Measurements from ENCODE around the gene ZNF112. TPM values are rescaled to one million over a fixed set of nuclear protein-coding genes. Genes with fewer than 3 reads are reported as not detected.
A peak's percentile ranks its signal among the peaks of the same experiment; 100 is the strongest.

The ZNF112 gene
- total RNA-seq, 1 experiment from 2014 or later, result 3.3 TPM

GRCh38 chr19:44303976-44304568 lies 52.4 kb downstream of the ZNF112 start:
- no peak overlapping the region for H4K8ac ChIP-seq (replicated peaks; ENCODE audit: insufficient read length, low read depth, low read length)
- Mint-ChIP-seq H3K4me3 (peak overlapping the region; percentile 82 to 89), H3K4me1 (peaks cover 0 to 11% of the 10 kb centered on the region in 2 experiments; a peak in 3 of 4 replicates), H3K27me3 (ENCODE audit: low read depth) (peaks cover 7% of the 10 kb centered on the region), H3K27ac (no peak overlapping the region; a peak in 1 of 7 replicates), H3K36me3 (ENCODE audit: insufficient read depth in 1 of 3, low read depth in 3 of 3) (peaks cover 10 to 16% (median 15%) of the 10 kb centered on the region in 3 experiments; a peak in 6 of 7 replicates), H3K9me3 (peaks cover 18 to 24% of the 10 kb centered on the region in 2 experiments)
- H3K79me1 ChIP-seq (ENCODE audit: insufficient read depth, low read depth, low read length, poor library complexity, severe bottlenecking), result no peaks in the 10 kb centered on the region
- H3K79me2 ChIP-seq (ENCODE audit: insufficient read depth, low read length), result no peaks in the 10 kb centered on the region
- H3K18ac ChIP-seq (ENCODE audit: insufficient read length, low read depth, low read length), result no peak overlapping the region
- H3K14ac ChIP-seq (ENCODE audit: insufficient read depth, low read length), result no peak overlapping the region
- TF ChIP-seq CTCF (conservative IDR thresholded peaks at IDR 0.05), result no peak
- no peak overlapping the region for H2BK20ac ChIP-seq (ENCODE audit: low read depth, low read length, poor library complexity, severe bottlenecking)
- H4K20me1 ChIP-seq (ENCODE audit: control insufficient read depth, insufficient read depth, insufficient read length), result no peaks in the 10 kb centered on the region
- no peaks in the 10 kb centered on the region for H3K4me1 ChIP-seq (ENCODE audit: insufficient read depth, low read length)
- H2BK120ac ChIP-seq (ENCODE audit: low read depth, low read length, poor library complexity, severe bottlenecking), result no peak overlapping the region
- no peak overlapping the region for H2AFZ ChIP-seq (ENCODE audit: low read length)
- H4K91ac ChIP-seq (ENCODE audit: insufficient read length, low read depth, low read length), result no peak overlapping the region
- no peaks in the 10 kb centered on the region for H3K27me3 ChIP-seq (ENCODE audit: insufficient read depth, low read length)
- H3T11ph ChIP-seq (ENCODE audit: low read length), result no peak overlapping the region
- no peak overlapping the region for H3K23ac ChIP-seq (ENCODE audit: insufficient read length, low read depth, low read length)
- H3K23me2 ChIP-seq (ENCODE audit: insufficient read length, low read depth, low read length, poor library complexity, severe bottlenecking), result peaks cover 3% of the 10 kb centered on the region
- H3K4ac ChIP-seq (ENCODE audit: low read depth, low read length), result no peak overlapping the region
- H3K4me2 ChIP-seq (ENCODE audit: insufficient read depth, insufficient read length, low read length), result peak overlapping the region; percentile 80
- peak overlapping the region; percentile 82 for H3K9ac ChIP-seq (ENCODE audit: extremely low read depth, insufficient read length, low read length)
- no peak overlapping the region for H2BK12ac ChIP-seq (ENCODE audit: insufficient read length, low read depth, low read length)
- no peaks in the 10 kb centered on the region for H3K9me3 ChIP-seq (ENCODE audit: control insufficient read depth, low read depth, low read length)
- no peak overlapping the region for H2AK5ac ChIP-seq (ENCODE audit: insufficient read length, low read length)
- no CpG with 5 or more reads among the region's 11 CpGs for WGBS (ENCODE audit: extremely low coverage, insufficient read length, low lambda C conversion rate)
- H3K27ac ChIP-seq (ENCODE audit: insufficient read length, low read depth, low read length), result no peak overlapping the region
- DNase-seq, result no peak
- no peak overlapping the region for H2BK15ac ChIP-seq (ENCODE audit: low read depth, low read length)
- no peak overlapping the region for H4K5ac ChIP-seq (ENCODE audit: insufficient read length, low read depth, low read length)
- H3K56ac ChIP-seq (ENCODE audit: insufficient read length, low read depth, low read length), result no peak overlapping the region
- H2BK5ac ChIP-seq (ENCODE audit: insufficient read length, low read length), result no peak overlapping the region
